Measurements from ENCODE around the gene MAB21L3. TPM values are rescaled to one million over a fixed set of nuclear protein-coding genes. Genes with fewer than 3 reads are reported as not detected.
A peak's percentile ranks its signal among the peaks of the same experiment; 100 is the strongest.

MAB21L3 gene
- total RNA-seq, 4 donors from 2014 or later: under 0.01 to 0.17 (median 0.11) TPM; not detected in 1

- Histone ChIP-seq H3K27ac (replicated peaks in 1 of 4) (peak overlapping the region; percentile 44 to 59 (median 49)), H3K9me3 (no peaks in the 10 kb centered on the region), H3K4me3 (no peak overlapping the region), H3K27me3 (no peaks in the 10 kb centered on the region), H3K36me3 (peaks cover 0 to 19% (median 0%) of the 10 kb centered on the region in 4 donors), H3K4me1 (no peaks in the 10 kb centered on the region)
- DNase-seq (ENCODE audit: extremely low spot score): no peak
- 55% methylated on average over 2 of the region's 2 CpGs for WGBS
- intact Hi-C loops (cut with DNase I): no loop called here
- TF ChIP-seq POLR2A (IDR thresholded peaks at IDR 0.05; ENCODE audit: low read depth) (no peak), EP300 (IDR thresholded peaks at IDR 0.05) (no peak), POLR2AphosphoS5 (IDR thresholded peaks at IDR 0.05) (no peak), CTCF (IDR thresholded peaks at IDR 0.05) (no peak)
These were observed 43.7 kb upstream of the MAB21L3 start for GRCh38 chr1:116067566-116067890.

- no peaks in the 10 kb centered on the region for H3K27me3 ChIP-seq
- intact Hi-C loops (cut with DNase I): no loop called here
- no peaks in the 10 kb centered on the region for H3K36me3 ChIP-seq
- no peak overlapping the region for H3K27ac ChIP-seq (replicated peaks in 1 of 4)
- TF ChIP-seq EP300 (IDR thresholded peaks at IDR 0.05): no peak
- no peak for TF ChIP-seq POLR2AphosphoS5 (IDR thresholded peaks at IDR 0.05)
- no peak for TF ChIP-seq POLR2A (IDR thresholded peaks at IDR 0.05; ENCODE audit: low read depth)
- TF ChIP-seq CTCF (IDR thresholded peaks at IDR 0.05): no peak
- 0% methylated on average over 1 of the region's 1 CpG for WGBS
- H3K4me1 ChIP-seq: no peaks in the 10 kb centered on the region
- H3K4me3 ChIP-seq: no peak overlapping the region
- H3K9me3 ChIP-seq: no peaks in the 10 kb centered on the region
- DNase-seq (ENCODE audit: extremely low spot score): no peak
These were observed 35.6 kb upstream of the MAB21L3 start for GRCh38 chr1:116075575-116075974.

GRCh38 chr1:116075990-116076389 lies 35.2 kb upstream of the MAB21L3 start:
- WGBS: 85% methylated on average over 4 of the region's 4 CpGs

GRCh38 chr1:116076831-116077230 lies 34.4 kb upstream of the MAB21L3 start:
- intact Hi-C loops (cut with DNase I): no loop called here
- DNase-seq (ENCODE audit: extremely low spot score): no peak
- TF ChIP-seq POLR2AphosphoS5 (IDR thresholded peaks at IDR 0.05): no peak

More at GRCh38 chr1:116075990-116076389, 35.2 kb upstream of the MAB21L3 start:
- intact Hi-C loops (cut with DNase I): no loop called here
- Histone ChIP-seq H3K4me3 (no peak overlapping the region), H3K4me1 (no peaks in the 10 kb centered on the region), H3K9me3 (no peaks in the 10 kb centered on the region), H3K27ac (replicated peaks in 1 of 4) (no peak overlapping the region), H3K27me3 (no peaks in the 10 kb centered on the region), H3K36me3 (no peaks in the 10 kb centered on the region)
- TF ChIP-seq POLR2AphosphoS5 (IDR thresholded peaks at IDR 0.05) (no peak), CTCF (IDR thresholded peaks at IDR 0.05) (no peak), EP300 (IDR thresholded peaks at IDR 0.05) (no peak), POLR2A (IDR thresholded peaks at IDR 0.05; ENCODE audit: low read depth) (no peak)
- DNase-seq (ENCODE audit: extremely low spot score): no peak

GRCh38 chr1:116078699-116079223 lies 32.4 kb upstream of the MAB21L3 start:
- Histone ChIP-seq H3K4me1 (no peaks in the 10 kb centered on the region), H3K36me3 (no peaks in the 10 kb centered on the region), H3K27me3 (no peaks in the 10 kb centered on the region), H3K9me3 (no peaks in the 10 kb centered on the region), H3K4me3 (no peak overlapping the region), H3K27ac (replicated peaks in 1 of 4) (no peak overlapping the region)
- 71% methylated on average over 6 of the region's 6 CpGs for WGBS
- TF ChIP-seq POLR2AphosphoS5 (IDR thresholded peaks at IDR 0.05) (no peak), POLR2A (IDR thresholded peaks at IDR 0.05; ENCODE audit: low read depth) (no peak), CTCF (IDR thresholded peaks at IDR 0.05) (no peak), EP300 (IDR thresholded peaks at IDR 0.05) (no peak)
- no peak for DNase-seq (ENCODE audit: extremely low spot score)
- intact Hi-C loops (cut with DNase I): no loop called here

More at GRCh38 chr1:116076831-116077230, 34.4 kb upstream of the MAB21L3 start:
- Histone ChIP-seq H3K36me3 (no peaks in the 10 kb centered on the region), H3K4me3 (no peak overlapping the region), H3K27ac (replicated peaks in 1 of 4) (no peak overlapping the region), H3K27me3 (no peaks in the 10 kb centered on the region), H3K9me3 (no peaks in the 10 kb centered on the region), H3K4me1 (no peaks in the 10 kb centered on the region)
- WGBS: 89% methylated on average over 3 of the region's 3 CpGs

Data from esophagus muscularis mucosa (tissue), 4 donors.